ENCODE results near the gene ATP5PB.
A peak's percentile ranks its signal among the peaks of the same experiment; 100 is the strongest.

ATP5PB gene

GRCh38 chr1:111446967-111447892 lies 2.0 kb upstream of the ATP5PB start:
- no peak for DNase-seq (ENCODE audit: low spot score)

- no peak for DNase-seq (ENCODE audit: low spot score)
Observed at GRCh38 chr1:111448482-111448917, 764 bp upstream of the ATP5PB start.

- no peak for DNase-seq (ENCODE audit: low spot score)
Observed at GRCh38 chr1:111449703-111450017, 396 bp downstream of the ATP5PB start.

GRCh38 chr1:111450185-111450584 lies 921 bp downstream of the ATP5PB start:
- DNase-seq (ENCODE audit: low spot score), result no peak

GRCh38 chr1:111452581-111452980 lies 3.3 kb downstream of the ATP5PB start:
- DNase-seq (ENCODE audit: low spot score), result no peak

- DNase-seq (ENCODE audit: low spot score), result no peak
Observed at GRCh38 chr1:111453706-111454105, 4.4 kb downstream of the ATP5PB start.

- DNase-seq (ENCODE audit: low spot score), result no peak
Observed at GRCh38 chr1:111454859-111455641, 5.8 kb downstream of the ATP5PB start.

- no peak for DNase-seq (ENCODE audit: low spot score)
Observed at GRCh38 chr1:111455642-111456031, 6.4 kb downstream of the ATP5PB start.

GRCh38 chr1:111461765-111462164 lies 12.5 kb downstream of the ATP5PB start:
- DNase-seq (ENCODE audit: low spot score), result no peak

GRCh38 chr1:111462370-111463028 lies 13.2 kb downstream of the ATP5PB start:
- DNase-seq (ENCODE audit: low spot score), result no peak

- DNase-seq (ENCODE audit: low spot score), result peak; percentile 13
Observed at GRCh38 chr1:111463029-111463683, 13.9 kb downstream of the ATP5PB start.

GRCh38 chr1:111465754-111466153 lies 16.5 kb downstream of the ATP5PB start:
- no peak for DNase-seq (ENCODE audit: low spot score)

GRCh38 chr1:111466480-111466879 lies 17.2 kb downstream of the ATP5PB start:
- no peak for DNase-seq (ENCODE audit: low spot score)

GRCh38 chr1:111467865-111468716 lies 18.8 kb downstream of the ATP5PB start:
- DNase-seq (ENCODE audit: low spot score), result no peak

GRCh38 chr1:111468717-111469100 lies 19.4 kb downstream of the ATP5PB start:
- no peak for DNase-seq (ENCODE audit: low spot score)

GRCh38 chr1:111469539-111469938 lies 20.3 kb downstream of the ATP5PB start:
- DNase-seq (ENCODE audit: low spot score), result no peak

- no peak for DNase-seq (ENCODE audit: low spot score)
Observed at GRCh38 chr1:111470596-111470995, 21.3 kb downstream of the ATP5PB start.

- DNase-seq (ENCODE audit: low spot score), result no peak
Observed at GRCh38 chr1:111471012-111471411, 21.7 kb downstream of the ATP5PB start.

GRCh38 chr1:111471538-111471937 lies 22.3 kb downstream of the ATP5PB start:
- no peak for DNase-seq (ENCODE audit: low spot score)

GRCh38 chr1:111474106-111474505 lies 24.8 kb downstream of the ATP5PB start:
- no peak for DNase-seq (ENCODE audit: low spot score)

- no peak for DNase-seq (ENCODE audit: low spot score)
Observed at GRCh38 chr1:111474521-111474920, 25.3 kb downstream of the ATP5PB start.

Measured in AG20443 (cell line).